ENCODE data around the gene TMEM201. TPM values are rescaled to one million over a fixed set of nuclear protein-coding genes. Genes with fewer than 3 reads are reported as not detected.

Gene TMEM201
- total RNA-seq, 1 donor from 2014 or later, result 9.9 TPM

GRCh38 chr1:9659328-9659727 lies 70.6 kb downstream of the TMEM201 start:
- Histone ChIP-seq H3K36me3 (ENCODE audit: control insufficient read depth, insufficient read depth, low read length) (no peaks in the 10 kb centered on the region), H3K27me3 (ENCODE audit: control insufficient read depth, insufficient read depth, low read length) (no peaks in the 10 kb centered on the region), H3K4me3 (ENCODE audit: low read depth, low read length) (no peak overlapping the region)
- DNase-seq (ENCODE audit: low read depth), result peak; percentile 16
- TF ChIP-seq, protein P1, sequence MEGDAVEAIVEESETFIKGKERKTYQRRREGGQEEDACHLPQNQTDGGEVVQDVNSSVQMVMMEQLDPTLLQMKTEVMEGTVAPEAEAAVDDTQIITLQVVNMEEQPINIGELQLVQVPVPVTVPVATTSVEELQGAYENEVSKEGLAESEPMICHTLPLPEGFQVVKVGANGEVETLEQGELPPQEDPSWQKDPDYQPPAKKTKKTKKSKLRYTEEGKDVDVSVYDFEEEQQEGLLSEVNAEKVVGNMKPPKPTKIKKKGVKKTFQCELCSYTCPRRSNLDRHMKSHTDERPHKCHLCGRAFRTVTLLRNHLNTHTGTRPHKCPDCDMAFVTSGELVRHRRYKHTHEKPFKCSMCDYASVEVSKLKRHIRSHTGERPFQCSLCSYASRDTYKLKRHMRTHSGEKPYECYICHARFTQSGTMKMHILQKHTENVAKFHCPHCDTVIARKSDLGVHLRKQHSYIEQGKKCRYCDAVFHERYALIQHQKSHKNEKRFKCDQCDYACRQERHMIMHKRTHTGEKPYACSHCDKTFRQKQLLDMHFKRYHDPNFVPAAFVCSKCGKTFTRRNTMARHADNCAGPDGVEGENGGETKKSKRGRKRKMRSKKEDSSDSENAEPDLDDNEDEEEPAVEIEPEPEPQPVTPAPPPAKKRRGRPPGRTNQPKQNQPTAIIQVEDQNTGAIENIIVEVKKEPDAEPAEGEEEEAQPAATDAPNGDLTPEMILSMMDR (IDR thresholded peaks at IDR 0.05; ENCODE audit: insufficient read depth, low read length, poor library complexity, severe bottlenecking), result no peak

- H3K36me3 ChIP-seq (ENCODE audit: control insufficient read depth, insufficient read depth, low read length), result no peaks in the 10 kb centered on the region
- no peak overlapping the region for H3K4me3 ChIP-seq (ENCODE audit: low read depth, low read length)
- DNase-seq (ENCODE audit: low read depth), result no peak
- TF ChIP-seq, protein P1 (IDR thresholded peaks at IDR 0.05; ENCODE audit: insufficient read depth, low read length, poor library complexity, severe bottlenecking), result no peak
- H3K27me3 ChIP-seq (ENCODE audit: control insufficient read depth, insufficient read depth, low read length), result no peaks in the 10 kb centered on the region
Observed at GRCh38 chr1:9663257-9663656, 74.5 kb downstream of the TMEM201 start.

Other genes starting within 250 kb of the TMEM201 start
- gene SLC25A33, start 49.4 kb upstream of the TMEM201 start, total RNA-seq, result 12.0 and 14.2 TPM in 2 replicates
- gene PIK3CD, start 62.8 kb downstream of the TMEM201 start, total RNA-seq, result 40.7 and 46.4 TPM in 2 replicates
- 115 TPM in 2 replicates for gene CLSTN1, start 235.1 kb downstream of the TMEM201 start, total RNA-seq